OCI-LY1 (cell line): ENCODE results near the gene SYK.

Experiments
- EZH2 ChIP-seq: fragments of 200-600 bp; sonication (generic), shearing (Covaris generic); IDR thresholded peaks from 2 replicates; pipeline ENCODE4 v1.8.0; 2017; ENCODE audit warnings: borderline replicate concordance, mixed run types, mild to moderate bottlenecking, antibody characterized with exemption, low read length, moderate library complexity, mixed read lengths
- TF ChIP-seq, protein P1 (sequence below): fragments of 200-600 bp; sonication (generic), shearing (Covaris generic); IDR thresholded peaks from 2 replicates; pipeline ENCODE4 v1.5.1; 2017; ENCODE audit warnings: mild to moderate bottlenecking, antibody characterized with exemption, low read length, moderate library complexity, mixed read lengths

DNA sequence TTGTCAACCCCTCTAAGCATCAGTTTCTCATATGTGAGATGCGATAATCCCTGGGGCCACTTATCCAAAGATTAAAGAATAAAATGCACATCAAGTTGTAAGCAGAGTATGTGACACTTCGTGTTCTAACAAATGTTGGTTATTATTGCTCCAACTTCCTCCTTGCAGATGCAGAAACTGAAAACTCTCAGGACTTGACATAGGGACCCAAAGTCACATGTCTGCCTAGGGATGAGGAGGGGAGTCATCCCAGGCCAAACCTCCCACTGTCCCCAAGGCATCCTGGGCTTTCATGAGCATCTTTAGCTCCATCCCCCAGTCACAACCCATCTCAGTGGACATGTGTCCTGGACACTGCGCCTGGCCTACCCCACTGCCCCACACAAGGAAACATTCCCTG, 27.5 kb upstream of the SYK start:
- TF ChIP-seq, protein P1, sequence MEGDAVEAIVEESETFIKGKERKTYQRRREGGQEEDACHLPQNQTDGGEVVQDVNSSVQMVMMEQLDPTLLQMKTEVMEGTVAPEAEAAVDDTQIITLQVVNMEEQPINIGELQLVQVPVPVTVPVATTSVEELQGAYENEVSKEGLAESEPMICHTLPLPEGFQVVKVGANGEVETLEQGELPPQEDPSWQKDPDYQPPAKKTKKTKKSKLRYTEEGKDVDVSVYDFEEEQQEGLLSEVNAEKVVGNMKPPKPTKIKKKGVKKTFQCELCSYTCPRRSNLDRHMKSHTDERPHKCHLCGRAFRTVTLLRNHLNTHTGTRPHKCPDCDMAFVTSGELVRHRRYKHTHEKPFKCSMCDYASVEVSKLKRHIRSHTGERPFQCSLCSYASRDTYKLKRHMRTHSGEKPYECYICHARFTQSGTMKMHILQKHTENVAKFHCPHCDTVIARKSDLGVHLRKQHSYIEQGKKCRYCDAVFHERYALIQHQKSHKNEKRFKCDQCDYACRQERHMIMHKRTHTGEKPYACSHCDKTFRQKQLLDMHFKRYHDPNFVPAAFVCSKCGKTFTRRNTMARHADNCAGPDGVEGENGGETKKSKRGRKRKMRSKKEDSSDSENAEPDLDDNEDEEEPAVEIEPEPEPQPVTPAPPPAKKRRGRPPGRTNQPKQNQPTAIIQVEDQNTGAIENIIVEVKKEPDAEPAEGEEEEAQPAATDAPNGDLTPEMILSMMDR: no peak
- no peak for TF ChIP-seq EZH2
